Measurements from ENCODE around the gene GAA.

- TF ChIP-seq CTCF (IDR thresholded peaks at IDR 0.05): no peak
- no peak for TF ChIP-seq EP300 (IDR thresholded peaks at IDR 0.05)
- no peak for TF ChIP-seq POLR2AphosphoS5 (IDR thresholded peaks at IDR 0.05)
- no peak for TF ChIP-seq POLR2A (IDR thresholded peaks at IDR 0.05)
Measured at GRCh38 chr17:80119839-80120238, 18.5 kb downstream of the GAA start.

All from gastroesophageal sphincter (tissue), 3 donors.